H9 (cell line): ENCODE data around the gene NRXN2. TPM values are rescaled to one million over a fixed set of nuclear protein-coding genes. Genes with fewer than 3 reads are reported as not detected.

ENCODE experiments used
- DNase-seq: peaks from one replicate; pipeline ENCODE4 v3.0.0-alpha.2; 2017
- H2AFZ ChIP-seq: one replicate; pipeline ENCODE4 v1.6.1; 2013; ENCODE audit warnings: mild to moderate bottlenecking, low read length, control low read depth, moderate library complexity
- H2AK5ac ChIP-seq: 2 replicates; pipeline ENCODE4 v1.6.1; 2013; ENCODE audit warnings: low read length, control low read depth, mixed read lengths; ENCODE audit not compliant: insufficient read length
- H2BK120ac ChIP-seq: one replicate; pipeline ENCODE4 v1.6.1; 2013; ENCODE audit warnings: low read depth, mild to moderate bottlenecking, low read length, control low read depth, inconsistent platforms; ENCODE audit not compliant: poor library complexity, severe bottlenecking
- H2BK12ac ChIP-seq: 2 replicates; pipeline ENCODE4 v1.6.1; 2013; ENCODE audit warnings: low read length, control low read depth, mixed read lengths, low read depth; ENCODE audit not compliant: insufficient read length
- H2BK15ac ChIP-seq: 2 replicates; pipeline ENCODE4 v1.6.1; 2013; ENCODE audit warnings: low read depth, low read length, control low read depth
- H2BK20ac ChIP-seq: one replicate; pipeline ENCODE4 v1.6.1; 2013; ENCODE audit warnings: low read depth, mild to moderate bottlenecking, low read length, control low read depth, inconsistent platforms; ENCODE audit not compliant: poor library complexity, severe bottlenecking
- H2BK5ac ChIP-seq: 2 replicates; pipeline ENCODE4 v1.6.1; 2013; ENCODE audit warnings: low read length, control low read depth, mixed read lengths; ENCODE audit not compliant: insufficient read length
- H3K14ac ChIP-seq: 2 replicates; pipeline ENCODE4 v1.6.1; 2013; ENCODE audit warnings: low read length, control low read depth; ENCODE audit not compliant: insufficient read depth
- H3K18ac ChIP-seq: 2 replicates; pipeline ENCODE4 v1.6.1; 2013; ENCODE audit warnings: low read depth, mild to moderate bottlenecking, mixed read lengths, low read length, control low read depth; ENCODE audit not compliant: insufficient read length
- H3K23ac ChIP-seq: 2 replicates; pipeline ENCODE4 v1.6.1; 2013; ENCODE audit warnings: low read length, control low read depth, mixed read lengths, low read depth; ENCODE audit not compliant: insufficient read length
- H3K23me2 ChIP-seq: 2 replicates; pipeline ENCODE4 v1.6.1; 2013; ENCODE audit warnings: low read depth, mild to moderate bottlenecking, mixed read lengths, low read length, control low read depth; ENCODE audit not compliant: insufficient read length, poor library complexity, severe bottlenecking
- H3K27ac ChIP-seq: 2 replicates; pipeline ENCODE4 v1.5.1; 2013; ENCODE audit warnings: low read length, control low read depth, mixed read lengths, low read depth; ENCODE audit not compliant: insufficient read length
- H3K27me3 ChIP-seq: 2 replicates; pipeline ENCODE4 v1.6.1; 2013; ENCODE audit warnings: low read length, control low read depth, inconsistent platforms; ENCODE audit not compliant: insufficient read depth
- H3K4ac ChIP-seq: 2 replicates; pipeline ENCODE4 v1.6.1; 2013; ENCODE audit warnings: low read depth, mild to moderate bottlenecking, control low read depth, inconsistent platforms, low read length, moderate library complexity
- H3K4me1 ChIP-seq: 2 replicates; pipeline ENCODE4 v1.6.1; 2013; ENCODE audit warnings: low read length, control low read depth, inconsistent platforms; ENCODE audit not compliant: insufficient read depth
- H3K4me2 ChIP-seq: 2 replicates; pipeline ENCODE4 v1.6.1; 2013; ENCODE audit warnings: low read length, control low read depth, mixed read lengths; ENCODE audit not compliant: insufficient read length, insufficient read depth
- H3K56ac ChIP-seq: 2 replicates; pipeline ENCODE4 v1.6.1; 2013; ENCODE audit warnings: low read depth, mild to moderate bottlenecking, mixed read lengths, low read length, control low read depth; ENCODE audit not compliant: insufficient read length
- H3K79me1 ChIP-seq: 2 replicates; pipeline ENCODE4 v1.6.1; 2013; ENCODE audit warnings: low read depth, mild to moderate bottlenecking, moderate library complexity, low read length, control low read depth, inconsistent platforms; ENCODE audit not compliant: insufficient read depth, poor library complexity, severe bottlenecking
- H3K79me2 ChIP-seq: 2 replicates; pipeline ENCODE4 v1.6.1; 2013; ENCODE audit warnings: low read length, control low read depth, inconsistent platforms; ENCODE audit not compliant: insufficient read depth
- H3K9ac ChIP-seq: 2 replicates; pipeline ENCODE4 v1.6.1; 2013; ENCODE audit warnings: low read length, control low read depth, mixed read lengths; ENCODE audit not compliant: insufficient read length; ENCODE audit errors: extremely low read depth
- H3K9me3 ChIP-seq: one replicate; pipeline ENCODE4 v1.6.1; 2013; ENCODE audit warnings: low read depth, low read length, inconsistent platforms; ENCODE audit not compliant: control insufficient read depth
- H3T11ph ChIP-seq: one replicate; pipeline ENCODE4 v1.6.1; 2013; ENCODE audit warnings: mild to moderate bottlenecking, low read length, control low read depth, inconsistent platforms
- H4K20me1 ChIP-seq: one replicate; pipeline ENCODE4 v1.6.1; 2013; ENCODE audit not compliant: control insufficient read depth, insufficient read length, insufficient read depth
- H4K5ac ChIP-seq: 2 replicates; pipeline ENCODE4 v1.6.1; 2013; ENCODE audit warnings: low read depth, mild to moderate bottlenecking, mixed read lengths, low read length, control low read depth; ENCODE audit not compliant: insufficient read length
- H4K8ac ChIP-seq: replicated peaks from 2 replicates; pipeline ENCODE4 v1.6.1; 2013; ENCODE audit warnings: low read length, control low read depth, mixed read lengths, low read depth; ENCODE audit not compliant: insufficient read length
- H4K91ac ChIP-seq: 2 replicates; pipeline ENCODE4 v1.6.1; 2013; ENCODE audit warnings: low read depth, mild to moderate bottlenecking, moderate library complexity, mixed read lengths, low read length, control low read depth; ENCODE audit not compliant: insufficient read length
- H3K27ac Mint-ChIP-seq, 3 experiments: 2 replicates in 2 of 3; 3 replicates in 1 of 3; pipeline ENCODE4 v1.8.0; 2020 to 2021; ENCODE audit warnings: mixed read lengths in 3 of 3, mild to moderate bottlenecking in 1 of 3, moderate library complexity in 1 of 3
- H3K27me3 Mint-ChIP-seq: 2 replicates; pipeline ENCODE4 v1.8.0; 2021; ENCODE audit warnings: low read depth, mild to moderate bottlenecking, moderate library complexity, mixed read lengths
- H3K36me3 Mint-ChIP-seq, 3 experiments: 2 replicates in 2 of 3; 3 replicates in 1 of 3; pipeline ENCODE4 v1.8.0; 2020 to 2021; ENCODE audit warnings: low read depth in 3 of 3, mixed read lengths in 3 of 3; ENCODE audit not compliant: insufficient read depth in 1 of 3
- H3K4me1 Mint-ChIP-seq, 2 experiments: 2 replicates each; pipeline ENCODE4 v1.8.0; 2020; ENCODE audit warnings: mixed read lengths in 2 of 2
- H3K4me3 Mint-ChIP-seq, 2 experiments: 2 replicates in 1 of 2; 3 replicates in 1 of 2; pipeline ENCODE4 v1.8.0; 2020 to 2021; ENCODE audit warnings: mild to moderate bottlenecking in 2 of 2, mixed read lengths in 2 of 2, moderate library complexity in 1 of 2
- H3K9me3 Mint-ChIP-seq, 2 experiments: 2 replicates in 1 of 2; 3 replicates in 1 of 2; pipeline ENCODE4 v1.8.0; 2020; ENCODE audit warnings: mild to moderate bottlenecking in 2 of 2, mixed read lengths in 2 of 2, moderate library complexity in 1 of 2
- CTCF ChIP-seq: fragments of 200-600 bp; sonication (generic); conservative IDR thresholded peaks from 3 replicates; pipeline ENCODE4 v1.8.0; 2021; ENCODE audit warnings: antibody characterized with exemption, mild to moderate bottlenecking
- WGBS: extraction: QIAGEN DNeasy Blood & Tissue Kit; methylation state at CpG from one replicate; pipeline ENCODE4 v1.1.7; 2013; ENCODE audit warnings: missing lambda C conversion rate, low lambda C conversion rate, mixed read lengths; ENCODE audit not compliant: insufficient read length; ENCODE audit errors: extremely low coverage; 5-methylcytosine and 5-hydroxymethylcytosine counted together
- total RNA-seq: library from RNA; stranded (reverse); gene quantifications from 2 replicates; pipeline ENCODE4 v1.2.1, GENCODE V29; 2021

NRXN2 gene
- total RNA-seq, 1 experiment from 2014 or later = 3.9 TPM

GRCh38 chr11:64639885-64640284, 83.1 kb downstream of the NRXN2 start:
- Histone ChIP-seq H3T11ph (no peak overlapping the region), H3K23me2 (peaks cover 24% of the 10 kb centered on the region), H3K79me2 (no peaks in the 10 kb centered on the region), H2BK20ac (no peak overlapping the region), H3K56ac (no peak overlapping the region), H3K4ac (no peak overlapping the region), H2BK120ac (no peak overlapping the region), H3K27me3 (peaks cover 39% of the 10 kb centered on the region), H2BK15ac (no peak overlapping the region), H3K27ac (no peak overlapping the region), H4K20me1 (no peaks in the 10 kb centered on the region), H3K9ac (no peak overlapping the region), H3K9me3 (no peaks in the 10 kb centered on the region), H3K14ac (no peak overlapping the region), H3K4me2 (no peak overlapping the region), H4K8ac (no peak overlapping the region), H2BK12ac (no peak overlapping the region), H4K5ac (no peak overlapping the region), H3K4me1 (peaks cover 2% of the 10 kb centered on the region; the same call in 1 of the 2 replicates), H3K23ac (no peak overlapping the region), H3K18ac (no peak overlapping the region), H2BK5ac (no peak overlapping the region), H4K91ac (no peak overlapping the region), H3K79me1 (no peaks in the 10 kb centered on the region), H2AFZ (no peak overlapping the region), H2AK5ac (no peak overlapping the region)
- Mint-ChIP-seq H3K36me3 (0 out of 7 replicates have a peak, but pooled peaks cover 0 to 1% (median 0%) of the 10 kb centered on the region in 3 experiments), H3K27me3 (peaks cover 41% of the 10 kb centered on the region), H3K4me3 (no peak overlapping the region), H3K4me1 (peaks cover 20 to 32% of the 10 kb centered on the region in 2 experiments), H3K27ac (no peak overlapping the region), H3K9me3 (no peaks in the 10 kb centered on the region; a peak in 1 of 5 replicates)
- no CpG with 5 or more reads among the region's 4 CpGs for WGBS
- TF ChIP-seq CTCF = no peak
- no peak for DNase-seq
